GM21423 (cell line): ENCODE results near the gene PPP3R1.

Experiments used
- ATAC-seq: cut with Tn5 transposase; IDR thresholded peaks from one replicate; pipeline ENCODE4 v1.9.1; 2021; ENCODE audit warnings: mild to moderate bottlenecking, moderate library complexity; ENCODE audit not compliant: unreplicated experiment

Gene PPP3R1

GRCh38 chr2:68157002-68157401 is 95.3 kb downstream of the PPP3R1 start:
- peak; percentile 34 for ATAC-seq

- ATAC-seq, result no peak
Measured at GRCh38 chr2:68156419-68156818, 95.9 kb downstream of the PPP3R1 start.

GRCh38 chr2:68155618-68156017 is 96.7 kb downstream of the PPP3R1 start:
- ATAC-seq, result no peak

GRCh38 chr2:68152681-68153347 is 99.5 kb downstream of the PPP3R1 start:
- ATAC-seq, result no peak

GRCh38 chr2:68151037-68151436 is 101.3 kb downstream of the PPP3R1 start:
- ATAC-seq, result no peak

- ATAC-seq, result no peak
Measured at GRCh38 chr2:68141875-68142274, 110.5 kb downstream of the PPP3R1 start.

- no peak for ATAC-seq
Measured at GRCh38 chr2:68135448-68136320, 116.6 kb downstream of the PPP3R1 start.

GRCh38 chr2:68134554-68134953 is 117.8 kb downstream of the PPP3R1 start:
- ATAC-seq, result no peak

- no peak for ATAC-seq
Measured at GRCh38 chr2:68134120-68134519, 118.2 kb downstream of the PPP3R1 start.
